Vagina (tissue), 2 donors: ENCODE data around the gene FIGNL1.

Experiments
- CTCF ChIP-seq, 3 experiments: fragments of 450-650 bp in 2 of 3; fragments of 200-600 bp in 1 of 3; sonication (generic) in 1 of 3; IDR thresholded peaks; one replicate each; pipeline ENCODE4 v1.5.1; 2017 to 2019; ENCODE audit warnings: antibody characterized with exemption in 3 of 3, mild to moderate bottlenecking in 2 of 3, moderate library complexity in 2 of 3
- POLR2AphosphoS5 ChIP-seq, 2 donors: sonication (generic); formaldehyde crosslinking; IDR thresholded peaks; one replicate each; pipeline ENCODE4 v1.9.0; 2017; ENCODE audit warnings: antibody characterized with exemption in 2 of 2, mild to moderate bottlenecking in 2 of 2, low read depth in 1 of 2; ENCODE audit not compliant: insufficient read depth in 1 of 2

DNA sequence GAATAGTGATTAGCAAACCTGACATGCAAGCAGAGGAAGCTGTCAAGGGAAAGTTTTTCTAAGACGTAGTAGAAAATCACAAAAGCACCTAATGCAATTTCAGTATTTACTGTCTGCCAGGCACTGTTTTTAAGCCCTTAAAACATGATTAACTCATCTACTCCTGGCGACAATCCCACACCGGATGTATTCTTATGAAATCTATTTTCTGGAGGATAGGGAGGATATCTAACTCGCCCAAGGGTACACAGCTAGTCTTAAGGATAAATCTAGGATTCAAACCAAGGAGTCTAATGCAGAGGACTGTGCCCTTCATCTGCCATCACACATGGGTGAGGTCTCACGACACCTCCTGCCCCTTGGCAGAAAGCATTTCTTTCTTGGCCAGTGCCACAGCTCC, 47.8 kb upstream of the FIGNL1 start:
- TF ChIP-seq CTCF (IDR thresholded peaks at IDR 0.05) (no peak), POLR2AphosphoS5 (IDR thresholded peaks at IDR 0.05; ENCODE audit: insufficient read depth in 1 of 2, low read depth in 1 of 2) (no peak)
